Measurements from ENCODE around the gene PACSIN2.
"Not testable (repeated sequence)": the region's sequence is repeated elsewhere in the genome, so short reads cannot be mapped to it uniquely, and the experiment has no call there.

Gene PACSIN2, protein sequence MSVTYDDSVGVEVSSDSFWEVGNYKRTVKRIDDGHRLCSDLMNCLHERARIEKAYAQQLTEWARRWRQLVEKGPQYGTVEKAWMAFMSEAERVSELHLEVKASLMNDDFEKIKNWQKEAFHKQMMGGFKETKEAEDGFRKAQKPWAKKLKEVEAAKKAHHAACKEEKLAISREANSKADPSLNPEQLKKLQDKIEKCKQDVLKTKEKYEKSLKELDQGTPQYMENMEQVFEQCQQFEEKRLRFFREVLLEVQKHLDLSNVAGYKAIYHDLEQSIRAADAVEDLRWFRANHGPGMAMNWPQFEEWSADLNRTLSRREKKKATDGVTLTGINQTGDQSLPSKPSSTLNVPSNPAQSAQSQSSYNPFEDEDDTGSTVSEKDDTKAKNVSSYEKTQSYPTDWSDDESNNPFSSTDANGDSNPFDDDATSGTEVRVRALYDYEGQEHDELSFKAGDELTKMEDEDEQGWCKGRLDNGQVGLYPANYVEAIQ

DNA sequence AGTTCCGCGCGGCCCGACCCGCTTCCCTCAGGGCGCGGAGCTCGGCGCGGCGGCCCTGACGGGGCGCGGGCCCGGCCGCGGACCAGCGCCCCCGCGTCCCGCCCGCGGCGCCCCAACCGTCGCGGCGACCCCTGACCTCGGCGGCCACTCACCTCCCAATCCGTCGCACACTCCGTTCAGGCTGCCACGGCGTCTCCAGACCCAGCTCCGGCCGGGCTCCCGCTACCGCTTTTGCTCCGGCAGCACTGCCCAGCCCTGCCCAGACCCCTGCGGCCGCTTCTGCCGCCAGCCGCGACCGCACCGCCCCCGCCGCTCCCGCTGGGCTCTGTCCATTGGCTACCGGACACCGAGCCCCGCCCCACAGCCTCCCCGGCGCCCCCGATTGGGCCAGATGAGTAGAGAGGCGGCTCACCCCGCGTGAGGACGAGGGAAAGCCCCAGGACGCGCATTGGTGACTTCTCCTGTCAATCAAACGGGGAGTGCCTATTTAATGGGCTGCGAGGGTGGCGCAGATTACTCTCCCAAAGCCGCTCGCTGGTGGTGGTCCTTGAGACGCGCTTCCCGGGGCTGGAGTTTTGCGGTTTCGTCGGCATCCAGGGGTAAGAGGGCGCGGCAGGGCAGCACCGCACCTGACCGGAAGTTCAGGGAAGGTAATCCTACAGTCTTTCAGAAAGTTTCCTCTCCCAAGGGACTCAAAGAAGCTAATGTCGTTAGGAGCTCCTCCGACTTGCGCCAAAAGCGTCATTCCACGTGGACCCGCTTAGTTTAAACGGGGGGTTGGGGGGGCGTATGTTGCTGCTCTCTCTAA is at the start of gene PACSIN2:
PACSIN2 (minus strand) TSS at position 281 of the 808 bp plus-strand sequence. CDS start 103,069 bp downstream, outside the sequence.
- DNase-seq (ENCODE audit: low read depth), result peak; percentile 89

DNA sequence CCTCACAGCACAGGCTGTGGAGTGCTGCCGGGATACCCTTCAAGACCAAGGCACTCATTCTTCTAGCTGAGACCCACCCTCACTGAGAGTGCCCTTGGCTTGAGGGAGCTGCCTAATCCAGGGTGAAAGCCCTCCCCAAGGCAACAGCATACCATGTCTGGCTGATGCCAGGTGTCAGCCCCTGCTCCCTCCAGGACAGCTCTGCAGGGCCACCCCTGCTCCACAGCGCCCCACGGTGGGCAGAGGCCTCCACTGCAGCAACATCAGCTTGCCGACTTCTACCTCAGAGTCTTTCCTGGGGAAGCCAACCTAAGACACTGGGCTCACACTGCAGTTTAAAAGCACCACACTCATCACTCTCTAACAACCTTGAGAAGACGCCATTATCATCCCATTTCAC is 45.2 kb upstream of the PACSIN2 start:
- DNase-seq (ENCODE audit: low read depth), result no peak

DNA sequence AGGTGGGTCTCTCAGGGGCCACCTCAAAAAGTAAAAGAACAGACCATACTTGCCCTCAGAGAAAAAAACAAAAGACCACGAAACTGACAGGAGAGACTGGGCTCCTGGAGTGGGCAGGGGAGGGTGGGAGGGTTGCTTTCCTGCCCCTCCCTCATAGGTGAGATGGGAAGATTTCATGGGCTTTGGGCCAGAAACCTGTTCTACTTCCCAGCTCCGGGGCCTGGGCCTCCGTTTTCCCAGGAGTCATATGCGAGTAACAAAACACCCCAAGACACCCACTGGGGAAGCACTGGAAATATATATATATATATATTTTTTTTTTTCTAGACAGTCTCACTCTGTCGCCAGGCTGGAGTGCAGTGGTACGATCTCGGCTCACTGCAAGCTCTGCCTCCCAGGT is 42.7 kb upstream of the PACSIN2 start:
- no peak for DNase-seq (ENCODE audit: low read depth)

DNA sequence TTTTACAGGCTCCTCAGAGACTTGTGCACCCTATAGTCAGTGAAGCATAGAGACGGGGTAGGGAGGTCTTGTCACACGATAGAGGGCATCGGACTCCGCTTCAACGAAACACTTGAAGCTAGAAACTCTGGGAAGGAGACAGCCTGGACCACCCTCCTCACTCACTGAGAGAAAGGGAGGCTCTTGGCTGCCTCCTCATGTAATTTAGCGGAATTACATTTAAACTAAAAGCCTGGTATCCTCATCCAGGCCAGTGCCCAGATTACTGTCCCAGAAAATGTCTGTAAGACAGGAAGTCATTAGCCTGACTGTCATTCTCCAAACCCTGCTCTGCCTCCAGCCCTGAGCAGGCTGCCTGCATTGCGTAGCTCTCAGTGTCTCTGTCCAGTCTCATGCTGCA is 38.2 kb upstream of the PACSIN2 start:
- DNase-seq (ENCODE audit: low read depth), result no peak

DNA sequence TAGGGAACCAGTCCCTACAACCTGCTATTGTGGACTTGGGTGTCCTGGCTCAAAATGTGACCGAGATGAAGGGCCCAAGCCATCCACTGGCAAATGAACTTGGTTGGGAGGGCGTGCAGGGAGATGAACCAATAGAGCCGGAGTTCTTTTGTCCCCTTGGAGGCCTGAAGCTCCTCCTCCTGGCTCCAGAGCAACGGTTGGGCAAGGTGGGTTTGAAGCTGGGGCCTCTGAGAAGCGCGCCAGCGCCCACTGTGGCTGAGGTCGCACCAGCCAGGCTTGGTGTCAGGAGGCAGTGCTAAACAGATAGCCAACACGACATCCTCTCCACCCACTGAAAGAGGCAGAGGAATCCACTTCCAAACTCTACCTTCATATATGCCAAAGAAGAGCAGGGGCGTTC is 36.0 kb upstream of the PACSIN2 start:
- DNase-seq (ENCODE audit: low read depth), result no peak

DNA sequence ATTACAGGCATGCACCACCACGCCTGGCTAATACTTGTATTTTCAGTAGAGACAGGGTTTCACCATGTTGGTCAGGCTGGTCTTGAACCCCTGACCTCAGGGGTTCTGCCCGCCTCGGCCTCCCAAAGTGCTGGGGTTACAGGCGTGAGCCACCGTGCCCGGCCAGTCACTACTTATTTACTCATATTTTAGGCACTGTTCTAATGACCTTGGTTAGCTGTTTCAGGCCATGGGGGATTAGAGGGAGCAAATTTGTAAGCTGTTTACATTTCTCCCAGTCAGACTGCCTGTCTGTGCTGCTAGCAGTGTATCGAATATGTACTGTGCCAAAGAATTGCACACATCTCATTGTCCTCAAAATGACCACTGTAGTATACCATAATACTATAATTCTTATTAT is 32.7 kb upstream of the PACSIN2 start:
- DNase-seq (ENCODE audit: low read depth), result no peak

DNA sequence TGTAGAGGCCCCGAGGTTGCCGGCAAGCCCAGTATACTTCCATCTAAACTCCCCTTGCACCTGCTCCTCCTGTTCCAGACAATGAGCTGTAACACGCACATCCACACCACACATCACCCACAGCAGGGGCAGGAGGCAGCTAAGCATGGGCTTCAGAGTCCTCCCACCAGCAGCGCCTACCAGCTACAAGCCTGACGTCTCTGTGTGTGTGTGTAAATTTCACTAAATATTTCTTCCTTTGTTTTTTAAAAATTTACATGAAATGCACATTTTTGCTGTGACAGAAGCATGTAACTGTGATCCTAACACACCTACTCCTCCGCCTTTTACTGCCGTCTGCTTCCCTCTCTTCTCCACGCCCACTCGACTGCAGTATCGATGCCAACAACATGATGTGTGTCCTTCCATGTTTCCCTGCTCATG is 29.4 kb upstream of the PACSIN2 start:
- no peak for DNase-seq (ENCODE audit: low read depth)

DNA sequence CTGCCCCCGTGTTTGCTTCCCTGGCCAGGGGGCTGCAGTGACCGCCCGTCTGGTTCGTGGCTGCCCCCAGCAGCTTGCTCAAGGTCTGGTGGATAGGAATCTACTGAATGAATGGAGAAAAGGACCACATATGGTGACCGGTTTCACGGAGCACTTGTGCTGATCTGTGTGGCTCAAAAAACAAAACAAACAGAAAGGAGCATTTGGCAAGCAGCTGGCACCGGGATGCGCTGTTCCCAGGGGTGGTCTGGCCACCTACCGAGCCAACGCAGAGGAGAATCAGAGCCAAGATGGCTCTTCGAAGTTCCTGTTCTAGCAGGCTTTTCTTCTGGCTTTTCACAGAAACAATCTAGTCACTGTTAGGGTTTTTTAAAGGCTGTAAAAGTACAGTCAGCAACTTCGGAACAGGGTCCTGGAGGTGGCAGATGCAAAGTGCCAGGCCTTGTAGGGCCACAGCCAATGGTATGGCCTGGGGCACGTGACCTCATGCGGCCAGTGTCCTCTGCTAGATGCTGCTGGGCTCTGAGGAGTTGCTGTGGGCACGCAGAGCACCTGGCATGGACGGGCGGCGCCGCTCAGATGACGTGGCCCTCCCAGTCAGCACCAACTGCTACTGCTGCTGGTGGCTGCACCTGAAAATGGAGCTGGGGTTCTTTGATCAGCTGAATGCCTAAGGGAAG is 27.3 kb upstream of the PACSIN2 start:
- DNase-seq (ENCODE audit: low read depth), result no peak

DNA sequence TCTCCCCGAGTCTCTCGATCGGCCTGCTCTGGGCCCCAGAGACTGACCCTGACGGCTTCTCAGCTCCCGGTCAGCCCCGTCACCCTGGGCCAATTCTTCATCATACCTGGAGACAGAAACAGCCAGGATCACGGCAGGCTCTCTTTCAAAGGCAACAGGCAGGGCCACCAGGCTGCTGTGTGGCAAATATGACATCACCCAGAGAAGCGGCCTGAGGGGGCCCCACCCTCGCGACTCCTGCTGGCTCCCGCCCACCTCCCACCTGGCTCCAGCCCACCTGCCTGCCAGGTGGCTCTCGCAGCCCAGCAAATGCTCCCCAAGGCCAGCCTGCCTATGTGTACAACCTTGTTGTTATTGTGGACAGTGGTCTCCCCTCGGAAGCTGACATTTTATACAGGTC is 24.9 kb upstream of the PACSIN2 start:
- no peak for DNase-seq (ENCODE audit: low read depth)

DNA sequence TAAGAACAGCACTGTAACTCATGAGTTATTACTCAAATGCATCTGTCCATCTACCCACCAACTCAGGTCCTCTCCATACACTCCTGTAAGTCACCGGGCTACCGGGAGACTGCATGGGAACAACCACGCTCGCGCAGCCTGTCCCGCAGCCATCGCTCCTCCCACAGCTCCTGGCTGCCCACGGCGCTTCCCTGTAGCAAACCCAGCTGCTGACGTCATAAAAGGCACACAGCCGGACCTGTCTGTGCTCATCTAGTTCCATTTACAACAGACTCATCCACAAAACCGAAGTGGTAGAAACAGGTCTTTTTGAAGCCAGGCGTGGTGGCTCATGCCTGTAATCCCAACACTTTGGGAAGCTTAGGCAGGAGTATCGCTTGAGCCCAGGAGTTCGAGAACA is 23.4 kb upstream of the PACSIN2 start:
- DNase-seq (ENCODE audit: low read depth), result no peak

DNA sequence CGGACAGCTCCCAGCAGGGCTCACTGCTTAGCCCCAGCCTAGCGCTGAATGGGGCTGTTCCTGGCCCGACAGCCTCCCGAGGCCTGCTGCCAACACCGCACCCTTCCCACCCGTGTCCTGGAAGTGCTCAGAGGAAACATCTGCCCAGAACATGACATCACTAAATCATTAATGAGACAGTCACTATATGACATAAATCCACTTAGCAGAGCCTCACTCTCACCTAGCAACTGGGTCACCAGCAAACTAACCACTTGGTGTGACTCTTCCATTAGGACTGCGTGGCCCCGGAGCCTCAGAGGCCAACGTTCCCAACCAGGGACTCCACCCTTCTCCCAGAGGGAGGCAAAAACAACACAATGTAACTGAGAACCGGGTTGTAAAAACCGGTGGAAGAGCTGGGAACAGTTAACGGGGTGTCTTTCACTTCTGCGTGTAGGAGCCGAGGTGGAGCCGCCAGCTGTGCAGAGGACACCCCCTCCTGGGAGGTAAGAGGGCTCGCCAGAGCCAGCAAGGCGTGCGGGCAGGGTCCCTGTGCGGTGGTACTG is 21.4 kb upstream of the PACSIN2 start:
- DNase-seq (ENCODE audit: low read depth), result no peak

DNA sequence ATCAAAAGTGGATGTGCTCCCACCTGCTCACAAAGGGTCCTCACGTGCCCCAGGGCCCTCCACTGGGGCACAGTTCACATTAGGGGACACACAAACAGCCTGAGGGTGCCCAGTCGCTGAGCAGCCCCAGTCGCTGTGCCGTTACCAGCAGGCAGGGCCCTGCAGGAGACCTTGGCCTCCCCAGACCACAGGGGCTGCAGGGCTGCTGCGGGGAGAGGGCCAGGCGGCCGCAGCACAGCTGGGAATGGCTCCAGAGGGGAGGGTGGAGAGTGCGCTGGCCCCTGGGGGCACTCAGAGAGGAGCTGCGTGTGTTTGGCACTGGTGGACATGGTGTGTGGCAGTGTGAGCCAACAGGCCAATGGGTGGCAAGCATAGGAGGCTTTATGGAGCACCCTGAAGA is 20.3 kb upstream of the PACSIN2 start:
- no peak for DNase-seq (ENCODE audit: low read depth)

DNA sequence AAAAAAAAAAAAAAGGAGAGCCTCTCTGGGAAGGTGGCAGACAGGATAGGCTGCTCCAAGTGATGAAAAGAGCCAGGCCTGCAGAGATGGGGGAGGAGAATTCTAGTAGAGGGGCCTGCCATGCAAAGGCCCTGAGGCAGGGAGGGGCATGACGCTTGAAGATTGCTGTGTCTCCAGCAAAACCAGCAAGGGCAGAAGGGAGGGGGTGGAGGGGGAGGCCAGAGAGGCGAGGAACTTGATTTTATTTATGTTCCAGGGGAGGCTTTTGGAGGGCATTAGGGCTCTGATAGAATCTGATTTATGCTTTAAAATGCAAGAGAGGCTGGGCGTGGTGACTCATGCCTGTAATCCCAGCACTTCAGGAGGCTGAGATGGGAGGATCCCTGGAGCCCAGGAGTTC is 16.7 kb upstream of the PACSIN2 start:
- DNase-seq (ENCODE audit: low read depth), result no peak

DNA sequence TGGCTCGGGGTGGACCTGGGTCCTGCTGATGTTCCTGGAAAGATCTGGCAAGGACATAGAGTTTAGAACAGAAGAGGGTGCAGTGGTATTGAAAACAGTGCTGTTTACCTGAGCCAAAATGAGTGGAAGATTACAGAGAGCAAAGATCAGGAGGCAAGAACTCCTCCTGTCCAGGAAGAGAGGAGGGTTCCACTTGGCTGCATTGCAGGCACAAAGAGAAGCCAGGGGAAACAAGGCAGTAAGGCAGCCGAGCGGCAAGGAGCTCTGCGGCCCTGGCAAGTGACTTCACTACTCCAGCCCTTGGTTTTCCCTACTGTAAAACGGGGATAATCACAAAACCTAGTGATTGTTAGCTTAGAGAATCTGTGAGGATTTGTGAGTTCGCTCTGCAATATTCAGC is 3.7 kb upstream of the PACSIN2 start:
- DNase-seq (ENCODE audit: low read depth), result no peak

DNA sequence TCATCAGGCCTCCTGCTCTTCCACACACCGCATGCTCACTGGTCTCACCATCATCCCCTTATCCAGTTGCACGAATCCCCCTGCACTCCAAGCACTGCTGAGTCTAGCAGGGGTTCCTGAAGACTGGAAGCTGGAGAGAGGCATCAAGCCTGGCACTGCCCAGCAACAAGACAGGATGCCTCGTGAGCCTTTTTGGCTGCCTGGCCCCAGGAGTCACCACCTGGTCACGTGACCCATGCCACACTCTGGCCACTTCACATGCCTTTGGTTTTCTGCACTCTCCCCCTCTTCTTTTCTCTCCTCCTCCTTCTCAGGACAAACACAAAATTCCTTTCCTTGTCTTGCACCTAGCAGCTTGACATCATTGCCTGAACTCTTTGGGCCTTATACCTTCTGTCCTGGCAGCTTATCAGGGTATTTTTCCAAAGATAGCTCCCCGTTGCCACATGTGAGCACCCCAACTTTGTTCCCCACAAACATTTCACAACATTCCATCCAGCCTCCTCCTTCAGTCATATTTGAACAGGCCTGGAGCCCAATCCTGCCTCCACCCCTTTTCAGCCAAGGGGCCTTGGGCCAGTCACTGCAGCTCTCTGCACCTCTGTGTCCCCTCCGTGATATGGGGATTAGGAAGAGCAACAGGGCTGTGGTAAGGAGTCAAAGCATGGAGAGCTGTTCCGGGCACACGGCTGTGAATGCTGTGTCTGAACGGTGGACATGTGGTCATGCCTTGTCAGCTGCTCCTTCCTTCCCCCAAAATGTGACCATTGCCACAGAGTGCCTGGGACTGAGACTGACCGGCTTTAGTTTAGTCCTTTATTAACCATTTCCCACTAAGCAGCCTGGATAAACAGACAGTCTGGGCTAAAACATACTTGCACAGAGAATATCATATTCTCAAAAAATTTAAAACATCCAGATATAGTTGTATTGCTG is 2.8 kb upstream of the PACSIN2 start:
- DNase-seq (ENCODE audit: low read depth), result no peak

DNA sequence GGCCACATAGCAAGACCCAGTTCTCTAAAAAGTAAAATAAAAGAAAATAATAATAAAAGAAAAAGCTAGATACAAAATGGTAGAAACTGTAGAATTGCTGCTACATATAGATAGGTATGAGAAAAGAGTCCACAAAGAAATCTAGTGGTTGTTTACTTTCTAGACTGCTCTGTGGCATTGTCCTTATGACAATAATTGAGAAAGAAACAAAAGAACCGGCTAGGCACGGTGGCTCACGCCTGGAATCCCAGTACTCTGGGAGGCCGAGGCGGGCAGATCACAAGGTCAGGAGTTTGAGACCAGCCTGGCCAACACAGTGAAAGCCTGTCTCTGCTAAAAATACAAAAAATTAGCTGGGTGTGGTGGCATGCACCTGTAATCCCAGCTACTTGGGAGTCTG is 1.2 kb upstream of the PACSIN2 start:
- not testable (repeated sequence) for DNase-seq (ENCODE audit: low read depth)

DNA sequence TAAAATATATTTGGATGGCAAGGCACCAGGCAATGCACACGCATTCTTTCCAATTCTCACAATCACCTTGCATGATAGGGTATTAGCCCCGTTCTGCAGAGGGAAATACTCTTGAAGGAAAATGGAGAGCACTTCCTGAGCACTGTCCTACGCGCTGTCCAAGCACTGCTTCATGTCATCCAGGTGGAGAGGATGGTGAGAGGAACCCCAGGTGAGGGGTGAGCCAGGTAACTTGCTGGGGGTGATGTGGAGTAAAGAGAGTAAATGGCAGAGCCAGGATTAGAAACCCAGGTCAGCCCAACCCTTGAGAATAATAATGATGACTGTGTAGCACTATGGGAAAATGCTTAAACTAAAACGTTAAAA is 711 bp upstream of the PACSIN2 start:
- no peak for DNase-seq (ENCODE audit: low read depth)

DNA sequence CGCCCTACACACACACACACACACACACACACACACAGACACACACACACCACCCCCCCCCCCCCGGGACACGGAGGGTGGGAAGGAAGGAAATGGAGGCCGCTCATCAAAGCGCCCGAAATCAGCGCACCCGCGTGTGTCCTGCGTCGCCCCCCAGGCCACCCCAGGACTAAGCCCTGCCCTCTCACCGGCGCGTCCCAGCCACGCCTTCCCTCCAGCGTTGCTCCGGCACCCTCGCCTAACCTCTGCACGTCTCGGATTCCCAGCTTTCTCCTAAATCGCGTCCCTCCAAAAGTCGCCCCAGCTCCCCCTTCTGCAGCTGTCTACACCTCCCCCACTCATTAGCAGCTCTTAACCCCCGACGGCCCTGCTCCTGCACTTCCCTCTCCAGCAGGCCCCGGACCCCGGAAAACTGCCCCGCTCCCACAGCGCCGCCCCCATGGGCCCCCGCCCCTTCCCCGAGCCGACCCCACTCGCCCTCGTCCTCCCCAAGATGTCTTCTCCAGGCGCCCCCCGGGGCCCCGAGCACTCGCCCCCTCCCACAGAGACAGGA is 557 bp downstream of the PACSIN2 start:
- DNase-seq (ENCODE audit: low read depth), result no peak

DNA sequence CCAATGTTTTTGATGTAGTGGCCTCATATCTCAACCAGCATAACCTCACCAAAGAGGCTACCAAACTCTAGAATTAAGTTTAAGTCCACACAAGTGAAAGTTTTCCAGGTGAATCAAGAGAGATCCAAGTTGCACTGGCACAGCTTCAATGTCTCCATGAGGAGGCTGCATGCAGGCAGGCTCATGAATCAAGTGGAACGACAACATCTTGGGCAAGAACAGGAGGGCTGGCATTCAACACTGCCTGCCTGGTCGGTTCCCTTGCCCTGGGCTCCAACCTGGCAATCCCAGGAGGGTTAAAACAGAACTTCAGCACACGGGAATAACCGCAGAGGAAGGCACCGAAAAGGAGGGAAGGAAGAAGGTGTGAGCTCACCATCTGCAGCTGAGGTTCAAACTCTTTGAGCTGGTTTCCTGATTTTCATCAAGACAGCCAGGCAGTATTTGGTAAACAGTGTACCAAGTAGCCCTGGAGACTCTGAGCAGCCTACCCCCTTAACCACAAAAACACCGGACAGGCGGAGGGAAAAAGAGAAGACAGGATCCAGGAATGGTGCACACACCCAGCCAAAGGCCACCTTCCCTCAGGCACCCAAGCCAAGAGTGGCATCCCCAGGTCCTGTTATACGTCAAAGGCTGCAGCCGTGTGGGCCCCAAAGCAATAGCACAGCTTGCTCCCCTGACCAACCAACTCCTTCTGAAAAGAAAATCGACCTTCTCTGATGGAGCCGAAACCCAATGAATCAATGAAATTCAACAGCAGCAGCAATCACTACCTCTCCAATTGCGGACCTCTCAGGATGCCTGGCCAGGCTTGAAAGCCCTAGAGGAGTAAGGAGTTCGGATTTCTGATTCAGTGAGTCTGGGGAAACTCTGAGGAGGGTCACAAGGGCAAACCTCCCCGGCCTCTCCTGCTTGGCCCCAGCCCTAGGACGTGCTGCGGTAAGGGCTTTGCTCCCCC is 1.3 kb downstream of the PACSIN2 start:
- DNase-seq (ENCODE audit: low read depth), result no peak

DNA sequence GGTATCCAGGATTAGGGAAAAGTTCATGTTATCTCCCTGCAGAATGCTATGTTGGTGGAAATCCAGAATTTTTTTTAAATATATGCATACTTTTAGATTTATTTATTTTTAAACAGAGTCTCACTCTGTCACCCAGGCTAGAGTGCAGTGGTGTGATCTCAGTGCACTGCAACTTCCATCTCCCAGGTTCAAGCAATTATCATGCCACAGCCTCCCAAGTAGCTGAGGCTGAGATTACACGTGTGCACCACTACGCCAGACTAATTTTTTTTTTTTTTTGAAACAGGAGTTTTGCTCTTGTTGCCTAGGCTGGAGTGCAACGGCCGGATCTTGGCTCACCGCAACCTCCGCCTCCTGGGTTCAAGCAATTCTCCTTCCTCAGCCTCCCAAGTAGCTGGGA is 2.6 kb downstream of the PACSIN2 start:
- DNase-seq (ENCODE audit: low read depth), result no peak
